Measurements from ENCODE around the gene TBC1D22A. TPM values are rescaled to one million over a fixed set of nuclear protein-coding genes. Genes with fewer than 3 reads are reported as not detected.

TBC1D22A gene
- total RNA-seq, 6 experiments from 2014 or later = 20.4 to 24.1 (median 22.2) TPM

DNA sequence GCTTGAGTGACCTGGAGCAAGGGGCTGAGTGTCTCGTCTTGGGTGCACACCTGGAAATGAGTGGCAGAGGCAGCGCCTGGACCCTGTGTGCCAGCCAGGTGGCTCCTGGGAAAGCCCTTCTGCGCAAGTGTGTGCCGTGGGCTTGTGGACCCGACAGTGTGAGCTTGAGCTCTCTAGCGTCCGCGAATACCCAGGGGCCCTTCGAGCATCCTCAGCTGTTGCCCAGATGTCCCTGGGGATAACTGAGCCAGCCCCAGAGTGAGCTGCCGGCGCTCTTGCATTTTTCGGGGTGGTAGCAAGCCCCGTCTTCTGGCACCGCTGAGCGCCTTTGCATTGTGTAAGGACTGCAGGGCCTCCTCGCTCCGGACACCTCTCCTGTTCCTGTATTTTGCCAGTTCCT lies 399.2 kb downstream of the TBC1D22A start:
- Mint-ChIP-seq H3K27me3 (ENCODE audit: insufficient read depth) (peaks cover 2% of the 10 kb centered on the region; the same call in 1 of the 2 replicates), H3K36me3 (ENCODE audit: low read depth) (no peaks in the 10 kb centered on the region; the same call in 1 of the 2 replicates), H3K9me3 (no peaks in the 10 kb centered on the region), H3K27ac (no peak overlapping the region), H3K4me3 (no peak overlapping the region), H3K4me1 (ENCODE audit: low read depth) (no peaks in the 10 kb centered on the region)
- no peak for TF ChIP-seq CTCF (IDR thresholded peaks at IDR 0.05)
- DNase-seq = no peak

GRCh38 chr22:47162865-47163264 lies 400.4 kb downstream of the TBC1D22A start:
- Mint-ChIP-seq H3K27ac (no peak overlapping the region), H3K4me3 (no peak overlapping the region), H3K9me3 (no peaks in the 10 kb centered on the region), H3K4me1 (ENCODE audit: low read depth) (no peaks in the 10 kb centered on the region), H3K36me3 (ENCODE audit: low read depth) (no peaks in the 10 kb centered on the region; the same call in 1 of the 2 replicates), H3K27me3 (ENCODE audit: insufficient read depth) (peaks cover 2% of the 10 kb centered on the region; the same call in 1 of the 2 replicates)
- DNase-seq = no peak
- TF ChIP-seq CTCF (IDR thresholded peaks at IDR 0.05) = no peak

DNA sequence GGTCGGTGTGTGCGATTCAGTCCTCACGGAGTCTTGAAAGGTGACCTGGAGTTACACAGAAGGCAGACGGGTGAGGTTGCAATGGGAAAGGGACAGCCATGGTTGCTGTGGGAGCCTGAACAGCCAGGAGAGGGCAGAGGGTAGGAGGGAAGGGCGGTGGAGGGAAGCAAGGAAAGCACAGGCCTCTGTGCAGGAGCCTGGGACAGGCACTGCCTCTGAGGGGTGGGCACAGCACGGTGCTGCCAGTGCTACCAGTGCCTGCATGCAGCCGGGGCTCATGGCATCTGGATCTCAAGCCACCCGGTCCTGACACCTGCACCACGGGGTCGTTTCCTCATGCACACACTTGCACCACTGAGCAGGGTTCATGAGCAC lies 401.0 kb downstream of the TBC1D22A start:
- Mint-ChIP-seq H3K27me3 (ENCODE audit: insufficient read depth) (peaks cover 2% of the 10 kb centered on the region; the same call in 1 of the 2 replicates), H3K4me1 (ENCODE audit: low read depth) (no peaks in the 10 kb centered on the region), H3K9me3 (no peaks in the 10 kb centered on the region), H3K4me3 (no peak overlapping the region), H3K27ac (no peak overlapping the region), H3K36me3 (ENCODE audit: low read depth) (no peaks in the 10 kb centered on the region; the same call in 1 of the 2 replicates)
- DNase-seq = no peak
- no peak for TF ChIP-seq CTCF (IDR thresholded peaks at IDR 0.05)

GRCh38 chr22:47163856-47164513 lies 401.5 kb downstream of the TBC1D22A start:
- no peak overlapping the region for H3K4me3 Mint-ChIP-seq
- H3K9me3 Mint-ChIP-seq = no peaks in the 10 kb centered on the region
- H3K4me1 Mint-ChIP-seq (ENCODE audit: low read depth) = no peaks in the 10 kb centered on the region
- DNase-seq = no peak
- no peak for TF ChIP-seq CTCF (IDR thresholded peaks at IDR 0.05)
- H3K27me3 Mint-ChIP-seq (ENCODE audit: insufficient read depth) = peaks cover 2% of the 10 kb centered on the region; the same call in 1 of the 2 replicates
- no peaks in the 10 kb centered on the region; the same call in 1 of the 2 replicates for H3K36me3 Mint-ChIP-seq (ENCODE audit: low read depth)
- no peak overlapping the region for H3K27ac Mint-ChIP-seq

GRCh38 chr22:47164514-47165337 lies 402.3 kb downstream of the TBC1D22A start:
- no peak overlapping the region for H3K27ac Mint-ChIP-seq
- no peaks in the 10 kb centered on the region for H3K9me3 Mint-ChIP-seq
- DNase-seq = no peak
- peaks cover 2% of the 10 kb centered on the region; the same call in 1 of the 2 replicates for H3K27me3 Mint-ChIP-seq (ENCODE audit: insufficient read depth)
- no peaks in the 10 kb centered on the region for H3K4me1 Mint-ChIP-seq (ENCODE audit: low read depth)
- no peak for TF ChIP-seq CTCF (IDR thresholded peaks at IDR 0.05)
- H3K4me3 Mint-ChIP-seq = no peak overlapping the region
- no peaks in the 10 kb centered on the region; the same call in 1 of the 2 replicates for H3K36me3 Mint-ChIP-seq (ENCODE audit: low read depth)

Data from HFFc6 (cell line).